ENCODE measurements around the gene GABRR2.

DNA sequence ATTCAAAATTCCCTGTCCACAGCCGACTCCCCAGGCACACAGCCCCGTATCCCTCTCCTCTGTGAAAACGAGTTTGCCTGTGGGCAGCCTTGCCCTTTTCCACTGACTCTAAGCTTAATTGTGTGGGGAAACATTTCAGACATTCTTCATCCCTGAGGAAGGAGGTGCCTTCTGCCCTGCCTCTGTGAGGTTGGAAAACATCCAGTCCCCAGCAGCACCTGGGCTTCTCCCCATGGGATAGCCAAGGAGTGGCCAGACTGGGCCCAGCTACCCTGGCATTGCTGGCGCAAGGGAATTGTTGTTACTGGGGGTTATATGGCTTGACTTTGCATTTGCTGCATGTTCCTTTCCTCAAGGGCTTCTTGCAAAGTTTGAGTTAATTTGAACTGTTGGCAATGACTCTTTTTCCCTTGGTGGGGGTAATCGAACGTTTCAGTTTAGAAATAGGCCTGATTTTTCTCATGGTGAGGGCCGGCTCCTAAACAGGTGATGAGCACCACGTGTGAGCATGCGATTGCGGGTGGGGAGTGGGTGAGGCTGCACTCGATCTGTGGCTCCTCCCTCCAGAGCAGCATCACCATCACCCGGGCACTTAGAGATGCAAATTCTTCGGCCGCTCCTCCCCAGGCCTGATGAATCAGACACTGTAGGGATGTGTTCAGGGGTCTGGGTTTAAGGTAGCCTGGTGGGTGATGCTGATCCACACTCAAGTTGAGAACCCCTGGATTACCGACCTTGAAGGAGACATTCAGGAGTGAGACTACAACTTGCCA lies 29.9 kb downstream of the GABRR2 start:
- TF ChIP-seq, protein P1, sequence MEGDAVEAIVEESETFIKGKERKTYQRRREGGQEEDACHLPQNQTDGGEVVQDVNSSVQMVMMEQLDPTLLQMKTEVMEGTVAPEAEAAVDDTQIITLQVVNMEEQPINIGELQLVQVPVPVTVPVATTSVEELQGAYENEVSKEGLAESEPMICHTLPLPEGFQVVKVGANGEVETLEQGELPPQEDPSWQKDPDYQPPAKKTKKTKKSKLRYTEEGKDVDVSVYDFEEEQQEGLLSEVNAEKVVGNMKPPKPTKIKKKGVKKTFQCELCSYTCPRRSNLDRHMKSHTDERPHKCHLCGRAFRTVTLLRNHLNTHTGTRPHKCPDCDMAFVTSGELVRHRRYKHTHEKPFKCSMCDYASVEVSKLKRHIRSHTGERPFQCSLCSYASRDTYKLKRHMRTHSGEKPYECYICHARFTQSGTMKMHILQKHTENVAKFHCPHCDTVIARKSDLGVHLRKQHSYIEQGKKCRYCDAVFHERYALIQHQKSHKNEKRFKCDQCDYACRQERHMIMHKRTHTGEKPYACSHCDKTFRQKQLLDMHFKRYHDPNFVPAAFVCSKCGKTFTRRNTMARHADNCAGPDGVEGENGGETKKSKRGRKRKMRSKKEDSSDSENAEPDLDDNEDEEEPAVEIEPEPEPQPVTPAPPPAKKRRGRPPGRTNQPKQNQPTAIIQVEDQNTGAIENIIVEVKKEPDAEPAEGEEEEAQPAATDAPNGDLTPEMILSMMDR (IDR thresholded peaks at IDR 0.05; ENCODE audit: low read length) = no peak
- TF ChIP-seq EZH2 (IDR thresholded peaks at IDR 0.05; ENCODE audit: borderline replicate concordance, low read length) = no peak

Data from OCI-LY1 (cell line).